HEK293 (cell line): ENCODE measurements around the gene DIP2C.

Source experiments
- CTCF ChIA-PET: fragments of 350-600 bp; formaldehyde crosslinking; extraction: SDS; loops from one replicate; lab custom pipeline; 2021; ENCODE audit warnings: antibody characterized with exemption; lab: Yijun Ruan, JAX
- POLR2A ChIA-PET: fragments of 300-600 bp; formaldehyde crosslinking; extraction: SDS; loops from one replicate; lab custom pipeline; 2020; ENCODE audit warnings: antibody characterized with exemption, inconsistent platforms; lab: Yijun Ruan, JAX
- H3K27ac ChIP-seq: fragments of 200-500 bp; sonication (Bioruptor generic); 2 replicates; pipeline ENCODE4 v1.5.1; 2014; ENCODE audit warnings: low read depth, low read length, control low read depth, inconsistent platforms; ENCODE audit errors: extremely low read depth
- H3K36me3 ChIP-seq, 2 experiments: fragments of 200-500 bp in 1 of 2; sonication (Bioruptor generic) in 1 of 2; 1 replicate in 1 of 2; 2 replicates in 1 of 2; pipeline ENCODE4 v1.5.1; 2014 to 2017; ENCODE audit warnings: inconsistent platforms in 2 of 2, low read length in 2 of 2; ENCODE audit not compliant: control insufficient read depth in 2 of 2, insufficient read depth in 1 of 2
- H3K4me1 ChIP-seq: fragments of 200-500 bp; sonication (Bioruptor generic); 2 replicates; pipeline ENCODE4 v1.5.1; 2014; ENCODE audit warnings: mild to moderate bottlenecking, low read length, inconsistent platforms; ENCODE audit not compliant: control insufficient read depth, insufficient read depth
- H3K4me3 ChIP-seq: 2 replicates; pipeline ENCODE4 v1.5.1; 2011; ENCODE audit warnings: low read depth, mild to moderate bottlenecking, control low read depth, low read length, moderate library complexity
- H3K9me3 ChIP-seq: fragments of 200-500 bp; sonication (Bioruptor generic); 2 replicates; pipeline ENCODE4 v1.5.1; 2014; ENCODE audit warnings: low read depth, low read length, inconsistent platforms; ENCODE audit not compliant: control insufficient read depth, insufficient read depth
- BCL11A ChIP-seq: fragments of 450-650 bp; formaldehyde crosslinking; IDR thresholded peaks from 2 replicates; pipeline ENCODE4 v1.5.1; 2016; ENCODE audit warnings: low read depth, missing biosample characterization, missing genetic modification characterization
- BCL6B ChIP-seq: fragments of 450-650 bp; formaldehyde crosslinking; IDR thresholded peaks from 2 replicates; pipeline ENCODE4 v1.5.1; 2017; ENCODE audit warnings: missing biosample characterization, missing genetic modification characterization
- GLI4 ChIP-seq: fragments of 450-650 bp; formaldehyde crosslinking; IDR thresholded peaks from 2 replicates; pipeline ENCODE4 v1.5.1; 2016; ENCODE audit warnings: missing biosample characterization, missing genetic modification characterization
- HOXD13 ChIP-seq: sonication (generic); formaldehyde crosslinking; IDR thresholded peaks from 2 replicates; pipeline ENCODE4 v1.8.0; 2022; ENCODE audit warnings: missing genetic modification reagents, borderline replicate concordance
- KLF10 ChIP-seq: fragments of 450-650 bp; IDR thresholded peaks from 2 replicates; pipeline ENCODE4 v1.5.1; 2018; ENCODE audit warnings: missing biosample characterization, mild to moderate bottlenecking, missing genetic modification characterization
- KLF8 ChIP-seq: fragments of 450-650 bp; formaldehyde crosslinking; IDR thresholded peaks from 2 replicates; pipeline ENCODE4 v1.5.1; 2016; ENCODE audit warnings: missing biosample characterization, missing genetic modification characterization
- TRIM28 ChIP-seq: IDR thresholded peaks from 2 replicates; pipeline ENCODE4 v1.6.1; 2011; ENCODE audit warnings: low read length, control low read depth, borderline replicate concordance
- ZNF10 ChIP-seq: fragments of 450-650 bp; formaldehyde crosslinking; IDR thresholded peaks from 2 replicates; pipeline ENCODE4 v1.5.1; 2017; ENCODE audit warnings: missing biosample characterization, missing genetic modification characterization
- ZNF157 ChIP-seq: fragments of 450-650 bp; formaldehyde crosslinking; IDR thresholded peaks from 2 replicates; pipeline ENCODE4 v1.5.1; 2016; ENCODE audit warnings: missing biosample characterization, missing genetic modification characterization
- ZNF266 ChIP-seq: fragments of 450-650 bp; formaldehyde crosslinking; IDR thresholded peaks from 2 replicates; pipeline ENCODE4 v1.5.1; 2016; ENCODE audit warnings: missing biosample characterization, missing genetic modification characterization, low read depth
- ZNF518A ChIP-seq: fragments of 450-650 bp; formaldehyde crosslinking; conservative IDR thresholded peaks from 2 replicates; pipeline ENCODE4 v1.5.1; 2016; ENCODE audit warnings: low read depth, missing biosample characterization, missing genetic modification characterization
- ZNF544 ChIP-seq: fragments of 450-650 bp; formaldehyde crosslinking; IDR thresholded peaks from 2 replicates; pipeline ENCODE4 v1.5.0; 2017; ENCODE audit warnings: missing biosample characterization, missing genetic modification characterization
- ZNF555 ChIP-seq: fragments of 450-650 bp; formaldehyde crosslinking; conservative IDR thresholded peaks from 2 replicates; pipeline ENCODE4 v1.5.1; 2017; ENCODE audit warnings: missing biosample characterization, mild to moderate bottlenecking, missing genetic modification characterization, inconsistent platforms
- ZNF610 ChIP-seq: fragments of 450-650 bp; formaldehyde crosslinking; IDR thresholded peaks from 2 replicates; pipeline ENCODE4 v1.5.1; 2016; ENCODE audit warnings: missing biosample characterization, missing genetic modification characterization, borderline replicate concordance
- ZNF621 ChIP-seq: fragments of 450-650 bp; formaldehyde crosslinking; IDR thresholded peaks from 2 replicates; pipeline ENCODE4 v1.5.1; 2017; ENCODE audit warnings: missing biosample characterization, missing genetic modification characterization
- ZNF624 ChIP-seq: fragments of 450-650 bp; formaldehyde crosslinking; IDR thresholded peaks from 2 replicates; pipeline ENCODE4 v1.5.1; 2017; ENCODE audit warnings: missing biosample characterization, missing genetic modification characterization
- ZNF776 ChIP-seq: fragments of 450-650 bp; formaldehyde crosslinking; IDR thresholded peaks from 2 replicates; pipeline ENCODE4 v1.5.0; 2017; ENCODE audit warnings: missing biosample characterization, missing genetic modification characterization, borderline replicate concordance
- ZSCAN18 ChIP-seq: fragments of 450-650 bp; formaldehyde crosslinking; IDR thresholded peaks from 2 replicates; pipeline ENCODE4 v1.5.1; 2016; ENCODE audit warnings: missing biosample characterization, missing genetic modification characterization
- TF ChIP-seq, protein P1 (sequence below): fragments of 450-650 bp; formaldehyde crosslinking; IDR thresholded peaks from 2 replicates; pipeline ENCODE4 v1.5.1; 2016; ENCODE audit warnings: missing biosample characterization, missing genetic modification characterization, borderline replicate concordance
- TF ChIP-seq, protein P2 (sequence below): fragments of 450-650 bp; formaldehyde crosslinking; IDR thresholded peaks from 2 replicates; pipeline ENCODE4 v1.5.1; 2017; ENCODE audit warnings: missing biosample characterization, missing genetic modification characterization

The DIP2C gene

DNA sequence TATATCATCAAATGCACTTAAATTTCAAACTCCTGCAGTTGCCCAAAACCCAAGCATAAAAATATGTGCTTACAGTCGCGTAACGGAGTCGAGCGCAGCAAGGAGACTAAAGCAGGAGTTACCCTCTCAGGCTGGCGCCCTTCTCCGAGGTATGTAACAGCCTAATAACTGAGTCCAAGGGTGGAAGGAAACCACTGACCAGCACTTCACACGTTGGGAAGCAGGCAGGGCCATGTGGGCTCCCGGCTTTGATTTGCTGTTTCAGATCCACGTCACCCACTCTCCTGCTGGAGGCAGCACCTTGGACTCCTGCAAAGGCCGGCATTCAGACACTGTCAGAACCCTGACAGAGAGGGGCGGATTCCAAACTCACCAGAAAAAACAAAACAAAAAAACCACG lies 123.8 kb downstream of the DIP2C start (continued):
- TF ChIP-seq, protein P1, sequence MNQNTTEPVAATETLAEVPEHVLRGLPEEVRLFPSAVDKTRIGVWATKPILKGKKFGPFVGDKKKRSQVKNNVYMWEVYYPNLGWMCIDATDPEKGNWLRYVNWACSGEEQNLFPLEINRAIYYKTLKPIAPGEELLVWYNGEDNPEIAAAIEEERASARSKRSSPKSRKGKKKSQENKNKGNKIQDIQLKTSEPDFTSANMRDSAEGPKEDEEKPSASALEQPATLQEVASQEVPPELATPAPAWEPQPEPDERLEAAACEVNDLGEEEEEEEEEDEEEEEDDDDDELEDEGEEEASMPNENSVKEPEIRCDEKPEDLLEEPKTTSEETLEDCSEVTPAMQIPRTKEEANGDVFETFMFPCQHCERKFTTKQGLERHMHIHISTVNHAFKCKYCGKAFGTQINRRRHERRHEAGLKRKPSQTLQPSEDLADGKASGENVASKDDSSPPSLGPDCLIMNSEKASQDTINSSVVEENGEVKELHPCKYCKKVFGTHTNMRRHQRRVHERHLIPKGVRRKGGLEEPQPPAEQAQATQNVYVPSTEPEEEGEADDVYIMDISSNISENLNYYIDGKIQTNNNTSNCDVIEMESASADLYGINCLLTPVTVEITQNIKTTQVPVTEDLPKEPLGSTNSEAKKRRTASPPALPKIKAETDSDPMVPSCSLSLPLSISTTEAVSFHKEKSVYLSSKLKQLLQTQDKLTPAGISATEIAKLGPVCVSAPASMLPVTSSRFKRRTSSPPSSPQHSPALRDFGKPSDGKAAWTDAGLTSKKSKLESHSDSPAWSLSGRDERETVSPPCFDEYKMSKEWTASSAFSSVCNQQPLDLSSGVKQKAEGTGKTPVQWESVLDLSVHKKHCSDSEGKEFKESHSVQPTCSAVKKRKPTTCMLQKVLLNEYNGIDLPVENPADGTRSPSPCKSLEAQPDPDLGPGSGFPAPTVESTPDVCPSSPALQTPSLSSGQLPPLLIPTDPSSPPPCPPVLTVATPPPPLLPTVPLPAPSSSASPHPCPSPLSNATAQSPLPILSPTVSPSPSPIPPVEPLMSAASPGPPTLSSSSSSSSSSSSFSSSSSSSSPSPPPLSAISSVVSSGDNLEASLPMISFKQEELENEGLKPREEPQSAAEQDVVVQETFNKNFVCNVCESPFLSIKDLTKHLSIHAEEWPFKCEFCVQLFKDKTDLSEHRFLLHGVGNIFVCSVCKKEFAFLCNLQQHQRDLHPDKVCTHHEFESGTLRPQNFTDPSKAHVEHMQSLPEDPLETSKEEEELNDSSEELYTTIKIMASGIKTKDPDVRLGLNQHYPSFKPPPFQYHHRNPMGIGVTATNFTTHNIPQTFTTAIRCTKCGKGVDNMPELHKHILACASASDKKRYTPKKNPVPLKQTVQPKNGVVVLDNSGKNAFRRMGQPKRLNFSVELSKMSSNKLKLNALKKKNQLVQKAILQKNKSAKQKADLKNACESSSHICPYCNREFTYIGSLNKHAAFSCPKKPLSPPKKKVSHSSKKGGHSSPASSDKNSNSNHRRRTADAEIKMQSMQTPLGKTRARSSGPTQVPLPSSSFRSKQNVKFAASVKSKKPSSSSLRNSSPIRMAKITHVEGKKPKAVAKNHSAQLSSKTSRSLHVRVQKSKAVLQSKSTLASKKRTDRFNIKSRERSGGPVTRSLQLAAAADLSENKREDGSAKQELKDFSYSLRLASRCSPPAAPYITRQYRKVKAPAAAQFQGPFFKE (tag by site-specific recombination) = no peak
- TF ChIP-seq ZNF555 (tag by site-specific recombination) = no peak
- no peak for TF ChIP-seq GLI4
- TF ChIP-seq TRIM28 = no peak
- TF ChIP-seq ZNF621 (tag by site-specific recombination) = no peak
- TF ChIP-seq BCL6B (tag by site-specific recombination) = no peak

- Histone ChIP-seq H3K36me3 (no peaks in the 10 kb centered on the region), H3K27ac (no peak overlapping the region), H3K9me3 (no peaks in the 10 kb centered on the region), H3K4me1 (no peaks in the 10 kb centered on the region), H3K4me3 (no peak overlapping the region)
- ChIA-PET POLR2A (no interaction called here), CTCF (no interaction called here)
- no peak for TF ChIP-seq ZNF10 (tag by site-specific recombination)
- TF ChIP-seq ZNF776 (tag by site-specific recombination) = no peak
- no peak for TF ChIP-seq ZNF266
- no peak for TF ChIP-seq ZNF518A
- TF ChIP-seq, protein P2, sequence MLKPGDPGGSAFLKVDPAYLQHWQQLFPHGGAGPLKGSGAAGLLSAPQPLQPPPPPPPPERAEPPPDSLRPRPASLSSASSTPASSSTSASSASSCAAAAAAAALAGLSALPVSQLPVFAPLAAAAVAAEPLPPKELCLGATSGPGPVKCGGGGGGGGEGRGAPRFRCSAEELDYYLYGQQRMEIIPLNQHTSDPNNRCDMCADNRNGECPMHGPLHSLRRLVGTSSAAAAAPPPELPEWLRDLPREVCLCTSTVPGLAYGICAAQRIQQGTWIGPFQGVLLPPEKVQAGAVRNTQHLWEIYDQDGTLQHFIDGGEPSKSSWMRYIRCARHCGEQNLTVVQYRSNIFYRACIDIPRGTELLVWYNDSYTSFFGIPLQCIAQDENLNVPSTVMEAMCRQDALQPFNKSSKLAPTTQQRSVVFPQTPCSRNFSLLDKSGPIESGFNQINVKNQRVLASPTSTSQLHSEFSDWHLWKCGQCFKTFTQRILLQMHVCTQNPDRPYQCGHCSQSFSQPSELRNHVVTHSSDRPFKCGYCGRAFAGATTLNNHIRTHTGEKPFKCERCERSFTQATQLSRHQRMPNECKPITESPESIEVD (tag by site-specific recombination) = no peak
- no peak for TF ChIP-seq HOXD13 (CRISPR knock-in tag)
- TF ChIP-seq ZNF157 = no peak
- no peak for TF ChIP-seq BCL11A
- TF ChIP-seq ZNF624 (tag by site-specific recombination) = no peak
- no peak for TF ChIP-seq ZNF610 (tag by site-specific recombination)
- no peak for TF ChIP-seq ZSCAN18 (tag by site-specific recombination)
- no peak for TF ChIP-seq KLF8 (tag by site-specific recombination)
- TF ChIP-seq ZNF544 (tag by site-specific recombination) = no peak
- TF ChIP-seq KLF10 (tag by site-specific recombination) = no peak
These were observed 124.3 kb downstream of the DIP2C start for GRCh38 chr10:565146-565545.
